ENCODE measurements around the gene SLC12A3.

The SLC12A3 gene

GRCh38 chr16:56841659-56842058 lies 23.3 kb upstream of the SLC12A3 start:
- Histone ChIP-seq H4K20me1 (no peaks in the 10 kb centered on the region), H3K9ac (no peak overlapping the region), H3K27me3 (no peaks in the 10 kb centered on the region), H3K4me2 (no peak overlapping the region), H3K9me3 (replicated peaks in 1 of 11) (no peaks in the 10 kb centered on the region), H3K27ac (no peak overlapping the region), H3K4me3 (no peak overlapping the region), H3K36me3 (peaks cover 90 to 100% (median 99%) of the 10 kb centered on the region in 11 experiments), H3K4me1 (peaks cover 0 to 4% (median under 1%) of the 10 kb centered on the region in 10 experiments; a peak in 6 of 20 replicates)
- TF ChIP-seq Cebpa-rat (IDR thresholded peaks at IDR 0.05): no peak

- Histone ChIP-seq H3K4me3 (no peak overlapping the region), H3K27me3 (no peaks in the 10 kb centered on the region), H3K27ac (no peak overlapping the region), H3K36me3 (peaks cover 85 to 99% (median 94%) of the 10 kb centered on the region in 11 experiments), H4K20me1 (no peaks in the 10 kb centered on the region), H3K4me2 (no peak overlapping the region), H3K9ac (no peak overlapping the region), H3K4me1 (peaks cover 3 to 9% (median 5%) of the 10 kb centered on the region in 10 experiments; a peak in 18 of 20 replicates), H3K9me3 (replicated peaks in 1 of 11) (no peaks in the 10 kb centered on the region)
- TF ChIP-seq Cebpa-rat (IDR thresholded peaks at IDR 0.05): no peak
These were observed 22.9 kb upstream of the SLC12A3 start for GRCh38 chr16:56842133-56842532.

GRCh38 chr16:56844056-56844455 lies 21.0 kb upstream of the SLC12A3 start:
- no peaks in the 10 kb centered on the region for H4K20me1 ChIP-seq
- peaks cover 66 to 86% (median 76%) of the 10 kb centered on the region in 11 experiments for H3K36me3 ChIP-seq
- no peaks in the 10 kb centered on the region for H3K27me3 ChIP-seq
- H3K4me2 ChIP-seq: no peak overlapping the region
- H3K27ac ChIP-seq: no peak overlapping the region
- no peak for TF ChIP-seq Cebpa-rat (IDR thresholded peaks at IDR 0.05)
- H3K9ac ChIP-seq: no peak overlapping the region
- no peak overlapping the region for H3K4me3 ChIP-seq
- peaks cover 6 to 14% (median 12%) of the 10 kb centered on the region in 11 experiments; a peak in 20 of 22 replicates for H3K9me3 ChIP-seq (replicated peaks in 1 of 11)
- H3K4me1 ChIP-seq: peaks cover 22 to 28% (median 24%) of the 10 kb centered on the region in 10 experiments

GRCh38 chr16:56847173-56847910 lies 17.7 kb upstream of the SLC12A3 start:
- Histone ChIP-seq H3K36me3 (peaks cover 33 to 53% (median 43%) of the 10 kb centered on the region in 11 experiments), H3K9ac (peak overlapping the region in 6 of 11 experiments; percentile 3 to 36 (median 20); a peak in 3 of 22 replicates), H3K27ac (peak overlapping the region in 10 of 11 experiments; percentile 5 to 59 (median 33); a peak in 17 of 22 replicates), H3K4me3 (no peak overlapping the region), H3K4me1 (peaks cover 48 to 60% (median 56%) of the 10 kb centered on the region in 10 experiments), H4K20me1 (no peaks in the 10 kb centered on the region), H3K27me3 (no peaks in the 10 kb centered on the region), H3K9me3 (replicated peaks in 1 of 11) (peaks cover 6 to 14% (median 12%) of the 10 kb centered on the region in 11 experiments; a peak in 20 of 22 replicates), H3K4me2 (peak overlapping the region; percentile 8 to 75 (median 61); a peak in 18 of 22 replicates)
- no peak for TF ChIP-seq Cebpa-rat (IDR thresholded peaks at IDR 0.05)

GRCh38 chr16:56848029-56848936 lies 16.7 kb upstream of the SLC12A3 start:
- Histone ChIP-seq H3K9me3 (replicated peaks in 1 of 11) (peaks cover 6 to 14% (median 12%) of the 10 kb centered on the region in 11 experiments; a peak in 20 of 22 replicates), H3K27ac (peak overlapping the region in 7 of 11 experiments; percentile 7 to 59 (median 43); a peak in 13 of 22 replicates), H3K4me3 (0 out of 20 replicates have a peak overlapping the region, but pooled peaks of 1 of the 10 experiments have one; percentile 5), H3K9ac (0 out of 22 replicates have a peak overlapping the region, but pooled peaks of 1 of the 11 experiments have one; percentile 45), H4K20me1 (no peaks in the 10 kb centered on the region), H3K27me3 (no peaks in the 10 kb centered on the region), H3K4me1 (peaks cover 52 to 67% (median 64%) of the 10 kb centered on the region in 10 experiments), H3K36me3 (peaks cover 24 to 44% (median 34%) of the 10 kb centered on the region in 11 experiments), H3K4me2 (peak overlapping the region; percentile 48 to 75 (median 64); a peak in 20 of 22 replicates)
- no peak for TF ChIP-seq Cebpa-rat (IDR thresholded peaks at IDR 0.05)

- H3K9me3 ChIP-seq (replicated peaks in 1 of 11): peaks cover 6 to 14% (median 12%) of the 10 kb centered on the region in 11 experiments; a peak in 20 of 22 replicates
- TF ChIP-seq Cebpa-rat (IDR thresholded peaks at IDR 0.05): no peak
- peak overlapping the region in 5 of 11 experiments; percentile 9 to 45 (median 24); a peak in 3 of 22 replicates for H3K9ac ChIP-seq
- H4K20me1 ChIP-seq: no peaks in the 10 kb centered on the region
- peak overlapping the region; percentile 48 to 75 (median 64) for H3K4me2 ChIP-seq
- no peak overlapping the region for H3K4me3 ChIP-seq
- H3K4me1 ChIP-seq: peaks cover 52 to 67% (median 64%) of the 10 kb centered on the region in 10 experiments
- H3K27ac ChIP-seq: peak overlapping the region in 3 of 11 experiments; percentile 9 to 43 (median 19); a peak in 3 of 22 replicates
- H3K36me3 ChIP-seq: peaks cover 16 to 35% (median 25%) of the 10 kb centered on the region in 11 experiments
- no peaks in the 10 kb centered on the region for H3K27me3 ChIP-seq
These were observed 15.9 kb upstream of the SLC12A3 start for GRCh38 chr16:56848955-56849689.

- no peaks in the 10 kb centered on the region for H3K27me3 ChIP-seq
- peaks cover 6 to 14% (median 12%) of the 10 kb centered on the region in 11 experiments; a peak in 20 of 22 replicates for H3K9me3 ChIP-seq (replicated peaks in 1 of 11)
- H3K4me3 ChIP-seq: no peak overlapping the region
- H3K9ac ChIP-seq: peak overlapping the region in 4 of 11 experiments; percentile 9 to 26 (median 17); a peak in 3 of 22 replicates
- no peak for TF ChIP-seq Cebpa-rat (IDR thresholded peaks at IDR 0.05)
- H3K27ac ChIP-seq: peak overlapping the region in 6 of 11 experiments; percentile 1 to 43 (median 14); a peak in 6 of 22 replicates
- H3K4me1 ChIP-seq: peaks cover 52 to 70% (median 64%) of the 10 kb centered on the region in 10 experiments
- H3K36me3 ChIP-seq: peaks cover 7 to 27% (median 17%) of the 10 kb centered on the region in 11 experiments
- peak overlapping the region; percentile 48 to 75 (median 64) for H3K4me2 ChIP-seq
- H4K20me1 ChIP-seq: no peaks in the 10 kb centered on the region
These were observed 15.0 kb upstream of the SLC12A3 start for GRCh38 chr16:56849690-56850680.

Measured in BLaER1 treated with 17β-estradiol and CSF1 and Interleukin-3, amounts not matched to agents 10 nM and 100 nM (cell line).